Liver (tissue), 9 donors: ENCODE data around the gene CLDN25. TPM values are rescaled to one million over a fixed set of nuclear protein-coding genes. Genes with fewer than 3 reads are reported as not detected.

ENCODE experiments used
- DNase-seq: peaks from one replicate; pipeline ENCODE4 v3.0.0-alpha.2; 2017; ENCODE audit warnings: low spot score
- H3K27ac ChIP-seq, 2 donors: one replicate each; pipeline ENCODE4 v1.7.0; 2013; ENCODE audit warnings: inconsistent platforms in 2 of 2, low read length in 2 of 2, control low read depth in 1 of 2, low read depth in 1 of 2, mild to moderate bottlenecking in 1 of 2
- H3K27me3 ChIP-seq, 4 donors: one replicate each; pipeline versions ENCODE4 v1.6.1 to v1.7.0; 2013; ENCODE audit warnings: low read length in 3 of 4, inconsistent platforms in 1 of 4, mild to moderate bottlenecking in 1 of 4, moderate library complexity in 1 of 4; ENCODE audit not compliant: control insufficient read depth in 4 of 4, insufficient read depth in 4 of 4
- H3K36me3 ChIP-seq, 4 donors: one replicate each; pipeline versions ENCODE4 v1.6.1 to v1.7.0; 2013; ENCODE audit warnings: low read length in 3 of 4, mild to moderate bottlenecking in 3 of 4, low read depth in 1 of 4, moderate library complexity in 1 of 4; ENCODE audit not compliant: control insufficient read depth in 4 of 4, insufficient read depth in 3 of 4
- H3K4me1 ChIP-seq, 4 donors: one replicate each; pipeline versions ENCODE4 v1.6.1 to v1.7.0; 2013; ENCODE audit warnings: low read length in 3 of 4, mild to moderate bottlenecking in 3 of 4, moderate library complexity in 1 of 4; ENCODE audit not compliant: control insufficient read depth in 4 of 4, insufficient read depth in 4 of 4
- H3K4me3 ChIP-seq, 3 donors: one replicate each; pipeline versions ENCODE4 v1.6.1 to v1.7.0; 2013; ENCODE audit warnings: low read length in 3 of 3, control low read depth in 1 of 3, low read depth in 1 of 3, mild to moderate bottlenecking in 1 of 3
- H3K9ac ChIP-seq, 2 donors: one replicate each; pipeline ENCODE4 v1.7.0; 2013; ENCODE audit warnings: low read length in 2 of 2, mild to moderate bottlenecking in 2 of 2, moderate library complexity in 2 of 2, control low read depth in 1 of 2, low read depth in 1 of 2
- H3K9me3 ChIP-seq, 4 donors: one replicate each; pipeline versions ENCODE4 v1.6.1 to v1.7.0; 2013; ENCODE audit warnings: low read length in 3 of 4; ENCODE audit not compliant: control insufficient read depth in 4 of 4
- EGR1 ChIP-seq, 2 donors: IDR thresholded peaks; 2 replicates each; pipeline ENCODE4 v1.6.1; 2016 to 2018; ENCODE audit warnings: antibody characterized with exemption in 2 of 2, low read depth in 2 of 2
- GABPA ChIP-seq, 2 donors: IDR thresholded peaks in 1 of 2; conservative IDR thresholded peaks in 1 of 2; 2 replicates each; pipeline ENCODE4 v1.6.1; 2016; ENCODE audit warnings: antibody characterized with exemption in 2 of 2, mild to moderate bottlenecking in 1 of 2, moderate library complexity in 1 of 2
- HNF4G ChIP-seq: IDR thresholded peaks from 2 replicates; pipeline ENCODE4 v1.6.1; 2016; ENCODE audit warnings: antibody characterized with exemption
- NR2F2 ChIP-seq: IDR thresholded peaks from 2 replicates; pipeline ENCODE4 v1.6.1; 2016; ENCODE audit warnings: antibody characterized with exemption
- REST ChIP-seq: IDR thresholded peaks from 2 replicates; pipeline ENCODE4 v1.6.1; 2016; ENCODE audit warnings: antibody characterized with exemption, mild to moderate bottlenecking
- RXRA ChIP-seq, 2 donors: IDR thresholded peaks; 2 replicates each; pipeline ENCODE4 v1.6.1; 2017 to 2018; ENCODE audit warnings: antibody characterized with exemption in 2 of 2, mild to moderate bottlenecking in 1 of 2
- WGBS: extraction: QIAGEN DNeasy Blood & Tissue Kit; methylation state at CpG from one replicate; pipeline ENCODE4 v1.1.7; 2013; 5-methylcytosine and 5-hydroxymethylcytosine counted together
- polyA plus RNA-seq, 2 donors: library from polyadenylated mRNA; stranded (reverse) in 1 of 2; unstranded in 1 of 2; fragments of 200-250 nt in 1 of 2; fragments of >200 nt in 1 of 2; fragmentation: Nextera tagmentation in 1 of 2; extraction: Ambion mirVana in 1 of 2; gene quantifications; one replicate each; pipeline versions ENCODE4 v1.2.1 to v1.2.3, GENCODE V29; 2013 to 2015
- total RNA-seq, 2 donors: library from RNA; depleted of rRNA; stranded (reverse); fragments of >200 nt; gene quantifications; one replicate each; pipeline ENCODE4 v1.2.3, GENCODE V29; 2014
- TF ChIP-seq, protein P1 (sequence below): fragments of 150-350 bp; IDR thresholded peaks from 2 replicates; pipeline ENCODE4 v1.5.1; 2017; ENCODE audit warnings: improper control_type of control experiment, low read depth, low read length; ENCODE audit not compliant: missing input control
- TF ChIP-seq, protein P2 (sequence below): IDR thresholded peaks from 2 replicates; pipeline ENCODE4 v1.6.1; 2016; ENCODE audit warnings: antibody characterized with exemption
- donor health status: healthy.
- donor health status: healthy.
- donor health status: healthy.
- donor health status: healthy.
- donor health status: healthy.

Gene CLDN25
- total and polyA plus RNA-seq, 4 donors: not detected

DNA sequence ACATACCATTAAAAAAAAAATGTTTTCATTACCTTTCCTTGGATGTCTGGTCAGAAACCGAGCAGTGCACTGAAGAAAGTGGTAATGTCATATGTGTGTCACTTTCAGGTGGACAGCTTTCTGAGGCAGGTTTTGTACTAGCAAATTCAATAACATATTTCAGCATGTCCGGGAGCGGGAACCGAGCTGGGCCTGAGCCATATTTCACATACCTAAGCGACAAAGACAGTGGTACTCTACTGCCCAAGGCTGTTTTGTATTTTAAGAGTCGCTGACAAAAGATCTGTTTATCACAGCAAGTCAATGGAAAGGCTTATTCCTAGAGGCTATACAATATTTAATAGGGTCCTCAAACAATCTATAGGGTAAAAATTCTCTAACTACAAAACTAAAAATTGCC lies 38.0 kb downstream of the CLDN25 start:
- Histone ChIP-seq H3K9me3 (no peaks in the 10 kb centered on the region), H3K9ac (no peak overlapping the region), H3K27me3 (no peaks in the 10 kb centered on the region), H3K36me3 (peaks cover 1 to 19% (median 14%) of the 10 kb centered on the region in 4 donors), H3K4me3 (no peak overlapping the region), H3K27ac (no peak overlapping the region), H3K4me1 (no peaks in the 10 kb centered on the region)
- WGBS: 98% methylated on average over 6 of the region's 6 CpGs
- TF ChIP-seq, protein P1, sequence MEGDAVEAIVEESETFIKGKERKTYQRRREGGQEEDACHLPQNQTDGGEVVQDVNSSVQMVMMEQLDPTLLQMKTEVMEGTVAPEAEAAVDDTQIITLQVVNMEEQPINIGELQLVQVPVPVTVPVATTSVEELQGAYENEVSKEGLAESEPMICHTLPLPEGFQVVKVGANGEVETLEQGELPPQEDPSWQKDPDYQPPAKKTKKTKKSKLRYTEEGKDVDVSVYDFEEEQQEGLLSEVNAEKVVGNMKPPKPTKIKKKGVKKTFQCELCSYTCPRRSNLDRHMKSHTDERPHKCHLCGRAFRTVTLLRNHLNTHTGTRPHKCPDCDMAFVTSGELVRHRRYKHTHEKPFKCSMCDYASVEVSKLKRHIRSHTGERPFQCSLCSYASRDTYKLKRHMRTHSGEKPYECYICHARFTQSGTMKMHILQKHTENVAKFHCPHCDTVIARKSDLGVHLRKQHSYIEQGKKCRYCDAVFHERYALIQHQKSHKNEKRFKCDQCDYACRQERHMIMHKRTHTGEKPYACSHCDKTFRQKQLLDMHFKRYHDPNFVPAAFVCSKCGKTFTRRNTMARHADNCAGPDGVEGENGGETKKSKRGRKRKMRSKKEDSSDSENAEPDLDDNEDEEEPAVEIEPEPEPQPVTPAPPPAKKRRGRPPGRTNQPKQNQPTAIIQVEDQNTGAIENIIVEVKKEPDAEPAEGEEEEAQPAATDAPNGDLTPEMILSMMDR: no peak
- no peak for TF ChIP-seq NR2F2
- DNase-seq: no peak

GRCh38 chr11:113818426-113818825 lies 38.8 kb downstream of the CLDN25 start:
- TF ChIP-seq RXRA (IDR thresholded peaks at IDR 0.05): no peak
- TF ChIP-seq, protein P2, sequence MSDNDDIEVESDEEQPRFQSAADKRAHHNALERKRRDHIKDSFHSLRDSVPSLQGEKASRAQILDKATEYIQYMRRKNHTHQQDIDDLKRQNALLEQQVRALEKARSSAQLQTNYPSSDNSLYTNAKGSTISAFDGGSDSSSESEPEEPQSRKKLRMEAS: no peak
- TF ChIP-seq HNF4G: no peak
- TF ChIP-seq, protein P1: no peak
- no peak for TF ChIP-seq REST
- WGBS: 97% methylated on average over 3 of the region's 3 CpGs
- Histone ChIP-seq H3K9ac (no peak overlapping the region), H3K9me3 (no peaks in the 10 kb centered on the region), H3K36me3 (peaks cover 1 to 25% (median 22%) of the 10 kb centered on the region in 4 donors), H3K4me3 (no peak overlapping the region), H3K4me1 (no peaks in the 10 kb centered on the region), H3K27me3 (no peaks in the 10 kb centered on the region), H3K27ac (no peak overlapping the region)
- DNase-seq: no peak

DNA sequence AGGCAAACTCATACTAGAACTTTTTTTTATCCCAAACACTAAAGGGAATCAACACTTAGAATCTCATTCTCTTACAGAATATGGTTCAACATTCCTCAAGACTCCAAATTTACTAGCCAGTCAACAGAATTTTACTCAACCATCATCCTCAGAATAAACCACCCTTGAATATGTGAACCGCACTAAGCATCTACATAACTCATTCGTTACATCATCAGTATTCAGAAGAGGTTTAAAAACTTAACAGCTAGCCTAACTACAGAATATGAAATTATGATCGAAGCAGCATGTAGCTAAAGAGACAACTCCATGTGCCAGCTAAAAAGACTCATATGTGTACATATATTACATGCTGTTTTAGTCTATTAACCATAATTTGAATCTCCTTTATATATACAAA lies 47.9 kb downstream of the CLDN25 start:
- 98% methylated on average over 3 of the region's 3 CpGs for WGBS
- H3K4me1 ChIP-seq: no peaks in the 10 kb centered on the region
- no peak for DNase-seq
- no peak for TF ChIP-seq REST
- TF ChIP-seq, protein P1: no peak
- TF ChIP-seq EGR1 (IDR thresholded peaks at IDR 0.05; ENCODE audit: low read depth in 2 of 2): no peak
- no peak for TF ChIP-seq GABPA (IDR thresholded peaks at IDR 0.05 in 1 of 2, conservative IDR thresholded peaks at IDR 0.05 in 1 of 2)
- H3K9ac ChIP-seq: no peak overlapping the region
- H3K9me3 ChIP-seq: no peaks in the 10 kb centered on the region
- H3K27ac ChIP-seq: no peak overlapping the region
- H3K27me3 ChIP-seq: no peaks in the 10 kb centered on the region
- no peak overlapping the region for H3K4me3 ChIP-seq
- peaks cover 3 to 26% (median 20%) of the 10 kb centered on the region in 4 donors for H3K36me3 ChIP-seq
